Caki2 (cell line): ENCODE data around the gene CSHL1. TPM values are rescaled to one million over a fixed set of nuclear protein-coding genes. Genes with fewer than 3 reads are reported as not detected.
A peak's percentile ranks its signal among the peaks of the same experiment; 100 is the strongest.
"Not testable (repeated sequence)": the region's sequence is repeated elsewhere in the genome, so short reads cannot be mapped to it uniquely, and the experiment has no call there.

Experiments
- DNase-seq: peaks from one replicate; pipeline ENCODE4 v3.0.0-alpha.2; 2015; ENCODE audit warnings: low read depth
- in situ Hi-C: cut with HindIII; loops from 2 replicates; pipeline ENCODE4 v1.10.0; 2016; ENCODE audit warnings: low sequenced_read_pairs, low pct_unique_long_range_greater_than_20kb, mixed read lengths
- total RNA-seq: library from RNA; depleted of rRNA; stranded (reverse); fragments of >200 nt; shearing (Covaris generic); gene quantifications from 2 replicates; pipeline ENCODE4 v1.2.3, GENCODE V29; 2014; ENCODE audit warnings: low replicate concordance

CSHL1 gene
- total RNA-seq, 1 experiment from 2014 or later: not detected

DNA sequence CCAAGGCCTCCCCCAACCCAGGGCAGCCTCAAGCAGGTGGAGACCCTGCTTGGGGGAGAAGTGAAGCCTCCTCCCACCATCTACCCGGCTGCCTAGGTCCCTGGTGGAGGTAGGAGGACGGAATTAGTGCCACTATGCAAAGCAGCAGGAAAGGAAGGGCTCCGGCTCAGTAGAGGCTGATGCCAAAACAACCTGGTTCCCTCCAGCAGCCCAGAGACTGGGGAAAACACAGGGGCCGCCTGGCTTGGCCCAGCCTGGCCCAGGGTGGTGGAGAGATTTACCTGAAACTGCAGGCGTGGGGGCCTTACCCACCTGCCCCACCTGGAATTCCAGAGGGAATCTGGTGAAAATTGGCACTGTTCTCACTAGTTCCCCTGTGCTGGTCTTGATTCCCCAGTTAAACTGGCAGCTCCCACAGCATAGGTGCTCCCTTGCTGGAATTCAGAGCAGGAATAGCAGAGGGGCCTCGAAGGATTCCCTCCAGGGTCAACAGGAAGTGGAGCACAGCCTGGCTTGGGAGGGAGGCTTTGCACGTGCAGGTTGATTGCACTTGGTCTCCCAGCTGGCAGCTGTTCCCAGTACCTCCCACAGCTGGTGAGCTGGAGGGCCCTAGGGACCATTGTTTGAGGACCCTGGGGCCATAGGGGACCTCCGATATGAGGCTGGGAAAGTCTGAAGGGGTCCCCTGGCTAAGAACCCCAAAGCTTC, 16.6 kb upstream of the CSHL1 start:
- in situ Hi-C loops: no loop called here
- no peak for DNase-seq

DNA sequence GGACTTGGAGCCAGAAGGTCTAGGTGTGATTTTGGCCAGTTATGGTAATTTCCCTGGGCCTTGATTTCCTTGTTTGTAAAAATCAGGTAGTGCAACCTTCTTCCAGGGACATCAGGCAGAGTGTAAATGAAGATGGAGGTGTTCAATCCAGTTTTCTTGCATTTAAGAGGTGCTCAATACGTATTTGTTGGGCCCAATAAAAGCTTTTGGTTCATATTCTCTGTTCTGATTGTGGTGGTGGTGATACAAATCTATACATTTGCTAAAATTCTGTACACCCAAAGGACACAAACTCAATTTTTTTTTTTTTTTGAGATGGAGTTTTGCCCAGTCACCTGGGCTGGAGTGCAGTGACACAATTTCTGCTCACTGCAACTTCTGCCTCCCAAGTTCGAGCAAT, 15.1 kb upstream of the CSHL1 start:
- DNase-seq: no peak
- in situ Hi-C loops: no loop called here

GRCh38 chr17:63925615-63926014, 14.6 kb upstream of the CSHL1 start:
- in situ Hi-C loops: no loop called here
- no peak for DNase-seq

GRCh38 chr17:63922402-63922801, 11.3 kb upstream of the CSHL1 start:
- in situ Hi-C loops: not testable (repeated sequence)

GRCh38 chr17:63920779-63921178, 9.7 kb upstream of the CSHL1 start:
- in situ Hi-C loops, DNase-seq: not testable (repeated sequence)

More at GRCh38 chr17:63922402-63922801, 11.3 kb upstream of the CSHL1 start:
- DNase-seq: not testable (repeated sequence)

GRCh38 chr17:63920050-63920449, 9.0 kb upstream of the CSHL1 start:
- in situ Hi-C loops, DNase-seq: not testable (repeated sequence)

GRCh38 chr17:63919311-63919723, 8.3 kb upstream of the CSHL1 start:
- peak; percentile 44 for DNase-seq
- in situ Hi-C loops: no loop called here

GRCh38 chr17:63918789-63919305, 7.8 kb upstream of the CSHL1 start, which contains the start of gene GH1:
Gene GH1 (minus strand): TSS chr17:63918839. CDS start chr17:63918776, 63 bp downstream.
- DNase-seq, in situ Hi-C loops: not testable (repeated sequence)

DNA sequence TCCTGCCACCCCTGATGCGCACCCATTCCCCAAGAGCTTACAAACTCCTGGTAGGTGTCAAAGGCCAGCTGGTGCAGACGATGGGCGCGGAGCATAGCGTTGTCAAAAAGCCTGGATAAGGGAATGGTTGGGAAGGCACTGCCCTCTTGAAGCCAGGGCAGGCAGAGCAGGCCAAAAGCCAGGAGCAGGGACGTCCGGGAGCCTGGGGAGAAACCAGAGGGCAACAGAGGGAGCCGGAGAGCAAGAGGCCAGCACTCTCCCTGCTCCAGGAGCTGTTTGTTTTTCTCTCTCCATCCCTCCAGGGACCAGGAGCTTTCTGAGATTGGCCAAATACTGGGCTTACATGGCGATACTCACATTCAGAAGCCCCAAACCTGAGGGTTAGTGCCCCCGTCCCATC, 7.2 kb upstream of the CSHL1 start:
- DNase-seq: no peak
- in situ Hi-C loops: no loop called here

- no peak for DNase-seq
- in situ Hi-C loops: no loop called here
Observed at GRCh38 chr17:63917646-63918045, 6.6 kb upstream of the CSHL1 start.

GRCh38 chr17:63917206-63917605, 6.1 kb upstream of the CSHL1 start:
- in situ Hi-C loops, DNase-seq: not testable (repeated sequence)

DNA sequence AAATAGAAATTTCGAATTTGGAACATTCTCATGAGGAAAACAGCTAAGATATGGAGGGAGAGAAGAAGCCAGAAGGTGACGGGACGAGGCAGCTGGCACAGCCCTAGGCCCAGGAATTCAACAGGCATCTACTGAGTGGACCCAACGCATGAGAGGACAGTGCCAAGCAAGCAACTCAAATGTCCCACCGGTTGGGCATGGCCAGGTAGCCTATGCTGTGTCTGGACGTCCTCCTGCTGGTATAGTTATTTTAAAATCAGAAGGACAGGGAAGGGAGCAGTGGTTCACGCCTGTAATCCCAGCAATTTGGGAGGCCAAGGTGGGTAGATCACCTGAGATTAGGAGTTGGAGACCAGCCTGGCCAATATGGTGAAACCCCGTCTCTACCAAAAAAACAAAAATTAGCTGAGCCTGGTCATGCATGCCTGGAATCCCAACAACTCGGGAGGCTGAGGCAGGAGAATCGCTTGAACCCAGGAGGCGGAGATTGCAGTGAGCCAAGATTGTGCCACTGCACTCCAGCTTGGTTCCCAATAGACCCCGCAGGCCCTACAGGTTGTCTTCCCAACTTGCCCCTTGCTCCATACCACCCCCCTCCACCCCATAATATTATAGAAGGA, 5.6 kb upstream of the CSHL1 start:
- in situ Hi-C loops: no loop called here
- no peak for DNase-seq

DNA sequence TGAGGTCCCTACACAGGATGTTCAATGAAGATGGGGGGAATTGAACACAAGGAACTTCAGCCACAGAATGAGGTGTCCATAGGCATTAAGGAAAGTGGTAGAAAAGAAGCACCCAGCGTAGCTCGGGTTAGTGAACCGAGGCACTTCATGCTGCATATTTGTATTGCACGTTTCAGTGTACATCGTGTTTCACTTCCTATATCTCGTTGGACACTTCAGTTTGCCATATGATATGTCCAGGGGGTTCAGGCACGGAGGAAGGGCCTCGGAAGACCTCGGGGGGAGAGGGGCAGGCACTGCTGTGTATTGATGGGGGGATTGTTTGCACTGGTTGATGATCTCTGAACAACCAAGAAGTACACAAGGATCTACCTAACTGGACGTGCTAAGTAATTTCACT, 4.7 kb upstream of the CSHL1 start:
- in situ Hi-C loops, DNase-seq: not testable (repeated sequence)

- in situ Hi-C loops: no loop called here
- no peak for DNase-seq
Observed at GRCh38 chr17:63914471-63914870, 3.4 kb upstream of the CSHL1 start.

- DNase-seq: peak; percentile 16
- in situ Hi-C loops: no loop called here
Observed at GRCh38 chr17:63911657-63912100, 621 bp upstream of the CSHL1 start.

DNA sequence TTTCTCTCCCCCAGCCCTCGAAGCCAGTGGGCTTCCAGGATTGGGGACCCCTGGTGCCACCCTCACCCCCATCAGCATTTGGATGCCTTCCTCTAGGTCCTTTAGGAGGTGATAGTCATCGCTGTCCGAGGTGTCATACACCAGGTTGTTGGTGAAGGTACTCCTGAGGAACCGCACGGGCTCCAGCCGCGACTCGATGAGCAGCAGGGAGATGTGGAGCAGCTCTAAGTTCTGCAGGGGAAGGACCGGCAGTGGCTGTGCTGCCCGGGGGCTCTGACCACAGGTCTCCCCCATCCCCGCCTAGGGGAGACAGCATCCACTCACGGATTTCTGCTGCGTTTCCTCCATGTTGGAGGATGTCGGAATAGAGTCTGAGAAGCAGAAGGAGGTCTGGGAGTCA, 962 bp downstream of the CSHL1 start:
- in situ Hi-C loops: no loop called here
- no peak for DNase-seq

DNA sequence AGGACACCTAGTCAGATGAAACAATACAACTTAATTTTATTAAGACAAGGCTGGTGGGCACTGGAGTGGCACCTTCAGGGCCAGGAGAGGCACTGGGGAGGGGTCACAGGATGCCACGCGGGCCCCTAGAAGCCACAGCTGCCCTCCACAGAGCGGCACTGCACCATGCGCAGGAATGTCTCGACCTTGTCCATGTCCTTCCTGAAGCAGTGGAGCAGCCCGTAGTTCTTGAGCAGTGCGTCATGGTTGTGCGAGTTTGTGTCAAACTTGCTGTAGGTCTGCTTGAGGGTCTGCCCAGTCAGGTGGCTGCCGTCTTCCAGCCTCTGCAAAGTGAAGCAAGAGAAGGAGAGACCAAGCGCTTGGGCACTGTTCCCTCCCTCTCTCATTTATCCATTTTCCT, 1.5 kb downstream of the CSHL1 start:
- in situ Hi-C loops: not testable (repeated sequence)

DNA sequence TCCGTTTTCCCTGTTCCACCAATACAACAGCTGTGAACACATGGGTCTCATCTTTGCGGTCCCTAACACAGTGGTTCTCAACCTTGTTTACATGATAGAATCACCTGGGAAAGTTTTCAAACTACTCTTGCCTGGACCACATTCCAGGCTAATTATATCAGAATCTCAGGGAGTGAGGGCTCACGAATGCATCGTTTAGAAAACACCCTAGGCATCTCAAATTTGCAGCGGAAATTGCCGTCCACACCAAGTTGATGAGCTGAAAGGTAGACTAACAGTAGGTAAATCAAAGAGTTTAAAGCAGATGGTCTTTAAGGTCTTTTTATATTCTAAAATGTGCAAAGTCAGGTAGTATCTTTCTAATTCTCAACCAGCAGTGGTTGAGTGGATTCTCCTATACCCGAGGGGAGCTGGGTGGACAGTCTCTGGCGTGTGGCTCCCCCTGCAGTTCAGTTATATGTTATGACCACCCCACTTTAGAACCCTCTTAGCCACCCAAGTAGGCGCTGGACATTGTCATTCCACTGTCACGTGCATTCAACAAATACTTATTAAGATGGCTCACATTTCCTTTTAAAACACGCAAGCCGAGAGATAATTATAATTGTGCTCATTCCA, 3.8 kb downstream of the CSHL1 start:
- in situ Hi-C loops, DNase-seq: not testable (repeated sequence)

More for the DNA sequence above, 1.5 kb downstream of the CSHL1 start:
- not testable (repeated sequence) for DNase-seq

GRCh38 chr17:63904796-63905195, 6.3 kb downstream of the CSHL1 start:
- DNase-seq, in situ Hi-C loops: not testable (repeated sequence)
